SK-N-SH (cell line): ENCODE measurements around the gene RAPGEF4. TPM values are rescaled to one million over a fixed set of nuclear protein-coding genes. Genes with fewer than 3 reads are reported as not detected.

ENCODE experiments used
- CTCF ChIA-PET: fragments of 300-600, 350-600 bp; formaldehyde crosslinking; extraction: SDS; loops from one replicate; lab custom pipeline; 2021; lab: Yijun Ruan, JAX
- POLR2A ChIA-PET: fragments of 350-600 bp; sonication (Branson Sonifier 250); formaldehyde crosslinking; extraction: SDS; loops from one replicate; lab custom pipeline; 2020; ENCODE audit warnings: antibody characterized with exemption, inconsistent platforms; lab: Yijun Ruan, JAX
- DNase-seq: peaks from one replicate; pipeline ENCODE4 v3.0.0; 2012
- H2AFZ ChIP-seq: fragments of 200-600 bp; sonication (generic); 2 replicates; pipeline ENCODE4 v1.8.1; 2016; ENCODE audit warnings: antibody characterized with exemption, mild to moderate bottlenecking, low read depth
- H3F3A ChIP-seq: fragments of 200-600 bp; sonication (generic); replicated peaks from 2 replicates; pipeline ENCODE3; 2016; ENCODE audit warnings: antibody characterized with exemption, mild to moderate bottlenecking; ENCODE audit not compliant: insufficient read depth
- H3K27ac ChIP-seq, 2 experiments: fragments of 200-500 bp in 1 of 2; fragments of 200-600 bp in 1 of 2; sonication (Bioruptor generic) in 1 of 2; sonication (generic), shearing (Covaris generic) in 1 of 2; 2 replicates each; pipeline versions ENCODE4 v1.5.1 to v1.6.1; 2014 to 2016; ENCODE audit warnings: low read depth in 2 of 2, inconsistent platforms in 1 of 2, low read length in 1 of 2, mild to moderate bottlenecking in 1 of 2, mixed read lengths in 1 of 2
- H3K27me3 ChIP-seq: fragments of 200-600 bp; sonication (generic), shearing (Covaris generic); 2 replicates; pipeline ENCODE4 v1.6.1; 2016; ENCODE audit warnings: mixed run types; ENCODE audit not compliant: insufficient read depth
- H3K36me3 ChIP-seq, 2 experiments: fragments of 200-500 bp in 1 of 2; fragments of 200-600 bp in 1 of 2; sonication (Bioruptor generic) in 1 of 2; sonication (generic) in 1 of 2; replicated peaks in 1 of 2; 2 replicates each; pipeline versions ENCODE3 to v1.5.1; 2014 to 2016; ENCODE audit warnings: low read length in 1 of 2, mild to moderate bottlenecking in 1 of 2; ENCODE audit not compliant: insufficient read depth in 2 of 2, control insufficient read depth in 1 of 2
- H3K4me1 ChIP-seq, 2 experiments: fragments of 200-500 bp in 1 of 2; fragments of 200-600 bp in 1 of 2; sonication (Bioruptor generic) in 1 of 2; sonication (generic), shearing (Covaris generic) in 1 of 2; 2 replicates each; pipeline versions ENCODE4 v1.5.1 to v1.6.1; 2014 to 2016; ENCODE audit warnings: low read depth in 1 of 2, low read length in 1 of 2, mixed run types in 1 of 2; ENCODE audit not compliant: insufficient read depth in 2 of 2, control insufficient read depth in 1 of 2
- H3K4me2 ChIP-seq: fragments of 200-600 bp; sonication (generic), shearing (Covaris generic); 2 replicates; pipeline ENCODE4 v1.6.1; 2017; ENCODE audit warnings: mixed run types
- H3K4me3 ChIP-seq, 2 experiments: fragments of 200-500 bp in 1 of 2; fragments of 200-600 bp in 1 of 2; sonication (Bioruptor generic) in 1 of 2; sonication (generic), shearing (Covaris generic) in 1 of 2; 2 replicates each; pipeline versions ENCODE4 v1.5.1 to v1.8.1; 2014 to 2016; ENCODE audit warnings: low read depth in 2 of 2, inconsistent platforms in 1 of 2, low read length in 1 of 2, mild to moderate bottlenecking in 1 of 2, mixed read lengths in 1 of 2, moderate library complexity in 1 of 2
- H3K79me2 ChIP-seq: fragments of 200-600 bp; sonication (generic); 2 replicates; pipeline ENCODE4 v1.8.1; 2017; ENCODE audit warnings: mild to moderate bottlenecking; ENCODE audit not compliant: insufficient read depth
- H3K9ac ChIP-seq: fragments of 200-600 bp; sonication (generic); 2 replicates; pipeline ENCODE4 v1.6.1; 2017; ENCODE audit warnings: mixed run types
- H3K9me2 ChIP-seq: fragments of 200-600 bp; sonication (generic); 2 replicates; pipeline ENCODE4 v1.6.1; 2017; ENCODE audit warnings: mixed run types
- H3K9me3 ChIP-seq: fragments of 200-600 bp; sonication (generic); 2 replicates; pipeline ENCODE4 v1.6.1; 2017; ENCODE audit warnings: mixed run types, mild to moderate bottlenecking, moderate library complexity
- H4K20me1 ChIP-seq: fragments of 200-600 bp; sonication (generic); 2 replicates; pipeline ENCODE4 v1.6.1; 2017; ENCODE audit warnings: mild to moderate bottlenecking, mixed run types; ENCODE audit not compliant: insufficient read depth
- CHD2 ChIP-seq: fragments of 150-350 bp; IDR thresholded peaks from 2 replicates; pipeline ENCODE4 v1.6.1; 2018; ENCODE audit warnings: low read length; ENCODE audit not compliant: partially characterized antibody
- EP300 ChIP-seq, 2 experiments: IDR thresholded peaks; 2 replicates each; pipeline versions ENCODE4 v1.4.0 to v1.6.1; 2012; ENCODE audit warnings: borderline replicate concordance in 1 of 2, low read depth in 1 of 2, low read length in 1 of 2
- FOSL2 ChIP-seq: IDR thresholded peaks from 2 replicates; pipeline ENCODE4 v1.4.0; 2012; ENCODE audit warnings: low read depth, mild to moderate bottlenecking, moderate library complexity, borderline replicate concordance
- FOXJ3 ChIP-seq: sonication (generic); formaldehyde crosslinking; IDR thresholded peaks from 2 replicates; pipeline ENCODE4 v1.5.1; 2020; ENCODE audit warnings: mild to moderate bottlenecking, missing genetic modification reagents
- MEF2A ChIP-seq: IDR thresholded peaks from 2 replicates; pipeline ENCODE4 v1.4.0; 2012; ENCODE audit warnings: low read depth, borderline replicate concordance
- NFIC ChIP-seq: IDR thresholded peaks from 2 replicates; pipeline ENCODE4 v1.4.0; 2012; ENCODE audit warnings: borderline replicate concordance
- NRF1 ChIP-seq: IDR thresholded peaks from 2 replicates; pipeline ENCODE4 v1.6.1; 2012; ENCODE audit warnings: low read depth, mild to moderate bottlenecking, low read length
- POLR2AphosphoS5 ChIP-seq: IDR thresholded peaks from 2 replicates; pipeline ENCODE4 v1.6.1; 2012; ENCODE audit warnings: low read depth, low read length
- RAD21 ChIP-seq: IDR thresholded peaks from 2 replicates; pipeline ENCODE4 v1.6.1; 2012; ENCODE audit warnings: mild to moderate bottlenecking, low read length
- TAF1 ChIP-seq: IDR thresholded peaks from 2 replicates; pipeline ENCODE4 v1.6.1; 2012; ENCODE audit warnings: low read depth, mild to moderate bottlenecking, low read length, moderate library complexity, borderline replicate concordance
- YY1 ChIP-seq: IDR thresholded peaks from 2 replicates; pipeline ENCODE4 v1.4.0; 2012; ENCODE audit warnings: low read depth, mild to moderate bottlenecking
- WGBS: methylation state at CpG from one replicate; pipeline ENCODE4 v1.1.6; 2017; ENCODE audit warnings: low lambda C conversion rate; 5-methylcytosine and 5-hydroxymethylcytosine counted together
- polyA plus RNA-seq, 3 experiments: library from polyadenylated mRNA; depleted of rRNA; stranded (reverse); fragments of >200 nt; gene quantifications; 2 replicates each; pipeline ENCODE4 v1.2.3, GENCODE V29; 2012
- TF ChIP-seq, protein P1 (sequence below): IDR thresholded peaks from 2 replicates; pipeline ENCODE4 v1.4.0; 2012; ENCODE audit warnings: low read depth, borderline replicate concordance
- TF ChIP-seq, protein P2 (sequence below): fragments of 150-350 bp; IDR thresholded peaks from 2 replicates; pipeline ENCODE4 v1.6.1; 2017; ENCODE audit warnings: antibody characterized with exemption, low read length, low read depth, borderline replicate concordance
- TF ChIP-seq, protein P3 (sequence below): IDR thresholded peaks from 2 replicates; pipeline ENCODE4 v1.4.0; 2012; ENCODE audit warnings: low read depth

RAPGEF4 gene
- polyA plus RNA-seq, 1 of the 3 experiments (the other 2 are of a cell fraction): 0.30 TPM

DNA sequence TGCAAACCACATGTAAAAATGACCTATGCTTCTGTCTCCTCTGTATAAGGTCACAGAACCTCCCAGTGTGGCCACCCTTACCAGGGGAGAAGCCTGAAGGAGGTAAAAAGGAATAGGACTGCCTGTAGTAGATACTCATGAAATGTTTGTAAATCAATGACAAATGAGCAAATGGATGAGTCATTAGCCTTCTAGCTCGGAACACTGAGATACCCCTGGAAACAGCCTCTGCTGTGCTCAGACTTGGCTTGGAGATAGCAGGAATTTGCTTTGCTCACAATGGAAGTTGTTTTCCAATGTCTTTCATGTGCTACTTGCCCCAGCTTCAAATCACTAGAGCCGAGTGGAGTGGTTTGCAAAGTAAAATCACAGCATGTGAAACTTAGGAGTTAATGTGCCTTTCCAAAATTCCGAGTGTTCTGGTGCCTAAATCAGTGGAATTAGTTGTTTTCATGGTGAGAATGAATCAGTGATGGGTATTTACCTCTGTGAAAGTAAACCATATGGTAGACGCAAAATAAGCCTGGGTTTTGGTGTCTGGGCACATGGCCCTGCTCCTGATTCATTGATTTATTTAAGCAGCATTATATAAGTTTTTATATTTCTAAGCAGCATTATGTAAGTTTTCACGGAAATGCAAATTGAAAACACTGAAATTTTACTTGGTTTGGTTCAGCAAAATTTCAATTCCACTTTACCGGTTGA is 186.0 kb downstream of the RAPGEF4 start:
- no peaks in the 10 kb centered on the region for H3K27me3 ChIP-seq
- no peak overlapping the region for H3K4me3 ChIP-seq
- peaks cover 0 to 2% of the 10 kb centered on the region in 2 experiments; a peak in 1 of 4 replicates for H3K4me1 ChIP-seq
- no peaks in the 10 kb centered on the region for H3K9me3 ChIP-seq
- no peaks in the 10 kb centered on the region for H3K79me2 ChIP-seq
- no peak for DNase-seq
- no peaks in the 10 kb centered on the region for H3F3A ChIP-seq
- no peaks in the 10 kb centered on the region for H4K20me1 ChIP-seq
- H2AFZ ChIP-seq: no peak overlapping the region
- POLR2A ChIA-PET: no interaction called here
- no peak overlapping the region for H3K9ac ChIP-seq
- TF ChIP-seq YY1: no peak
- TF ChIP-seq FOSL2: peak; percentile 22; the same call in 1 of the 2 replicates
- H3K9me2 ChIP-seq: no peaks in the 10 kb centered on the region
- CTCF ChIA-PET: interaction anchor here (2.2 to 4.5 kb wide), 2 partner anchors 10 to 108 kb away, joined by 10 to 30 read pairs; no protein-coding TSS in a partner anchor
- 63% methylated on average over 6 of the region's 6 CpGs for WGBS
- no peaks in the 10 kb centered on the region for H3K36me3 ChIP-seq
- H3K27ac ChIP-seq: no peak overlapping the region
- H3K4me2 ChIP-seq: no peak overlapping the region

DNA sequence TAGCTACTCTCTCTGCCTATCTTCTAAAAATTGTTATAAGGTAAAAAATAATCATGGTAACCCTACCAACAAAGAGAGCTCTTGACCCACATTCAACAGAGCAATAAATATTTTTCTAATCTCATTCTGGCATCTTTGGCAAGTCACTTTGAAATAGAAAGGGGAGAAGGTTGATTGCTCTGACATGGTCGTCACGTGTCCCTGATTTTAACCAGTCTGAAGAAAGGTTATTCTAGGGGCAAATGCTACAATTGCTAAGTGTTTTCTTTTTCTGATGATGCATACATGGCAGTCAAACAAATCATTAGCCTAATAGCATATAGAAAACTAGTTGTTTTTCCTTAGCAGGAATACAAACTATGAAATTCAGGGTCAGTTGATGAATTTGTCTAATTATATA is 186.7 kb downstream of the RAPGEF4 start:
- DNase-seq: no peak
- POLR2A ChIA-PET: no interaction called here
- no peak overlapping the region for H3K4me2 ChIP-seq
- H4K20me1 ChIP-seq: no peaks in the 10 kb centered on the region
- no peaks in the 10 kb centered on the region for H3K9me2 ChIP-seq
- H3K27ac ChIP-seq: peak overlapping the region in 1 of 2 experiments; percentile 23; a peak in 1 of 4 replicates
- no peaks in the 10 kb centered on the region for H3K36me3 ChIP-seq
- TF ChIP-seq FOSL2: no peak
- TF ChIP-seq POLR2AphosphoS5: no peak
- TF ChIP-seq, protein P1, sequence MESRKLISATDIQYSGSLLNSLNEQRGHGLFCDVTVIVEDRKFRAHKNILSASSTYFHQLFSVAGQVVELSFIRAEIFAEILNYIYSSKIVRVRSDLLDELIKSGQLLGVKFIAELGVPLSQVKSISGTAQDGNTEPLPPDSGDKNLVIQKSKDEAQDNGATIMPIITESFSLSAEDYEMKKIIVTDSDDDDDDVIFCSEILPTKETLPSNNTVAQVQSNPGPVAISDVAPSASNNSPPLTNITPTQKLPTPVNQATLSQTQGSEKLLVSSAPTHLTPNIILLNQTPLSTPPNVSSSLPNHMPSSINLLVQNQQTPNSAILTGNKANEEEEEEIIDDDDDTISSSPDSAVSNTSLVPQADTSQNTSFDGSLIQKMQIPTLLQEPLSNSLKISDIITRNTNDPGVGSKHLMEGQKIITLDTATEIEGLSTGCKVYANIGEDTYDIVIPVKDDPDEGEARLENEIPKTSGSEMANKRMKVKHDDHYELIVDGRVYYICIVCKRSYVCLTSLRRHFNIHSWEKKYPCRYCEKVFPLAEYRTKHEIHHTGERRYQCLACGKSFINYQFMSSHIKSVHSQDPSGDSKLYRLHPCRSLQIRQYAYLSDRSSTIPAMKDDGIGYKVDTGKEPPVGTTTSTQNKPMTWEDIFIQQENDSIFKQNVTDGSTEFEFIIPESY: no peak
- TF ChIP-seq RAD21: no peak
- TF ChIP-seq, protein P2, sequence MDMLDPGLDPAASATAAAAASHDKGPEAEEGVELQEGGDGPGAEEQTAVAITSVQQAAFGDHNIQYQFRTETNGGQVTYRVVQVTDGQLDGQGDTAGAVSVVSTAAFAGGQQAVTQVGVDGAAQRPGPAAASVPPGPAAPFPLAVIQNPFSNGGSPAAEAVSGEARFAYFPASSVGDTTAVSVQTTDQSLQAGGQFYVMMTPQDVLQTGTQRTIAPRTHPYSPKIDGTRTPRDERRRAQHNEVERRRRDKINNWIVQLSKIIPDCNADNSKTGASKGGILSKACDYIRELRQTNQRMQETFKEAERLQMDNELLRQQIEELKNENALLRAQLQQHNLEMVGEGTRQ: no peak
- TF ChIP-seq MEF2A: no peak
- TF ChIP-seq EP300 (IDR thresholded peaks at IDR 0.05; ENCODE audit: borderline replicate concordance in 1 of 2, low read depth in 1 of 2, low read length in 1 of 2): no peak
- no peak for TF ChIP-seq FOXJ3 (CRISPR knock-in tag)
- TF ChIP-seq, protein P3, sequence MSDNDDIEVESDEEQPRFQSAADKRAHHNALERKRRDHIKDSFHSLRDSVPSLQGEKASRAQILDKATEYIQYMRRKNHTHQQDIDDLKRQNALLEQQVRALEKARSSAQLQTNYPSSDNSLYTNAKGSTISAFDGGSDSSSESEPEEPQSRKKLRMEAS: no peak
- TF ChIP-seq NFIC: no peak
- TF ChIP-seq CHD2: no peak
- no peak for TF ChIP-seq NRF1
- no peak for TF ChIP-seq TAF1
- no peaks in the 10 kb centered on the region for H3F3A ChIP-seq
- CTCF ChIA-PET: interaction anchor here (4.5 kb wide), 1 partner anchor 10 kb away, joined by 30 read pairs; no protein-coding TSS in a partner anchor
- H3K4me3 ChIP-seq: no peak overlapping the region
- WGBS: 72% methylated on average over 2 of the region's 2 CpGs
- no peaks in the 10 kb centered on the region for H3K79me2 ChIP-seq
- H3K4me1 ChIP-seq: peaks cover 0 to 2% of the 10 kb centered on the region in 2 experiments; a peak in 1 of 4 replicates
- H2AFZ ChIP-seq: no peak overlapping the region
- H3K9me3 ChIP-seq: no peaks in the 10 kb centered on the region
- H3K9ac ChIP-seq: no peak overlapping the region
- no peaks in the 10 kb centered on the region for H3K27me3 ChIP-seq
